DMS79 (cell line): ENCODE data around the gene CYP27B1.

Source experiments
- DNase-seq: peaks from one replicate; lab custom pipeline; 2025; lab: John Stamatoyannopoulos, UW

Gene CYP27B1

DNA sequence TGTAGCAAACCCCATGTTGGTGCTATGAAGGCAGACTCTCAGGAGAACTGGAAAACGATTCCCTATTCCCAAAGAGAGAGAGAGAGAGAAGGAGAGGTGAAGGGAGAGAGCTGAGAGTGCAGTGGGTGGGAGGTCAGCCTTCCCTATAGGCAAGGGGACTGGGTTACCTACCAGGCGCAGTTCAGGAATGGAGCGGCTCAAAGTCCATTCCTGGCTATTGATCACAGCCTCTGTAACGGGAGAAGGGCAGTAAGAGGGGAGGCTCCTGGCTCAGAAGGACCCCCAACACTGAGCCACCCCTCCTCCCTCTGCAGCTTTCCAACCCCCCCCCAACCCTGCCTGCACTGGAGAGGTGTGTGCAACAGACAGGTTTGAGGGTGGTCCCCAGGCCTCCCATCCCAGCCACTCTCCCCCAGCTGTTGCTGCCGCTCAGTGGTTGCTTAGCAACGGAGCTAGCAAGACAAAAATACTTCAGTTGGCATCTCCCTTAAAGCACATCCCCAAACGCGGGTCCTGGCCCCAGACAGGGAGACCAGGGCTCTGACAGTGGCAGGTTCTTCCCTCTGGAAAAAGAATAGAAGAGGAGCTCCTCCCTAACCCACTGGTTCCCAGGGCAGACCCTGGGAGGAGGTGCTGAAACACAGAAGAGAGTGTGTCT lies 31.6 kb downstream of the CYP27B1 start:
- DNase-seq, result no peak

- no peak for DNase-seq
These were observed 32.3 kb downstream of the CYP27B1 start for GRCh38 chr12:57734591-57734990.

GRCh38 chr12:57733928-57734327 lies 33.0 kb downstream of the CYP27B1 start:
- no peak for DNase-seq

DNA sequence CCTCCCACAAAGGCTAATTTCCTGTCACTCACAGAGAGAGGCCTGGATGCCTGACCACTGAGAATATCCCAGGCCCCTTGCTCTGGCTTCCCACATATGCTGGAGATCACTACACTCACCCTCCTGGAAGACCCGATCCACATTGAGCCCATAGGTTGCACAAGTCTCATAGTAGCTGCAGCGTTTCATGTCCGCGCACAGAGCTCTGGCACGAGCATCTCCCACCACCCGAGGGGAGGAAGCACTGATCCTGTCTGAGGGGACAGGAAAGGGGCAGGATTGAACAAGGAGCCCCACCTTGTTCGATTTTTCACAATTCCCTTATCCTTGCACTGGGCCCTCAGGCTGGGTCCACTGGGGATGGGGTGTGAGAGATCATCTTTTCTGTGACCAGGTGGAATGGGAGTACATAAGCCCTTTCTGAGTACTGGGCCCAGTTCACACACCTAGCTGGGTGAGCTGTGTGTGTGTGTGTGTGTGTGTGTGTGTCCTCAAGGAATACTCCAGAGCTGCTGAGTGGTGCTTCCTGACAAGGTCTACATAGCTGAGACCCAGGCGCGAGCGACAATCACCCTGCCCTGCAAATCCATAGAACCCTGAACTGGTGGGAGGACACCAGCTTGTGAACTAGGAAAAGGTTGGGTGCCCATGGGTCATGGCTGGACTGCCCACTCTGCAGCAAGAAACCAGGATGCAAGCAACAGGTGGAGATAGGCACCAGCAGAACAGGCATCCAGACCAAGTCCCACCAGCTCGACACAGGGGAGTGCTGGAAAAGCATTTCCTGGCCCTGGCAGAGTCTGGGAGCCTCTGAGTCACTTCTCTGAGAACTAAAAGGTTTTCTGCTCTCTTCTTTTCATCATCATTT lies 33.9 kb downstream of the CYP27B1 start:
- DNase-seq, result no peak

DNA sequence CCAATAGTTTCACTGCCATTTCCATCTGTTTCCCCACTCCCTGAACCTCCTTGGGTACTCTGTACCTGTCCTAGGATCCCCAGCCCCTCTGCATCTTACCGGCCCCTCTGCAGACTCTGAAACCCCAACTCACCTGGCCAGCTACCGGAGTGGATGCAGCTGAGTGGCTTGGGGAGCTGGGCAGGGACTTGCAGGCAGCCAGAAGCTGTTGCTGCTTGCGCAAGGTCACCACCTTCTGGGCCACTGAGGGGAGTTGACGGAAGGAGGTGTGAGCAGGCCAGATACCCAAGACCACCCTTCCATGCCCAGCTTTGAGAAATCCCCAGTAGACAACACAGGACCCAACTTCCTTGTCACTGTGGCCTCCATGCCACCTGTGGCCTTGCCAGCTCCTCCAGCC lies 34.6 kb downstream of the CYP27B1 start:
- no peak for DNase-seq

DNA sequence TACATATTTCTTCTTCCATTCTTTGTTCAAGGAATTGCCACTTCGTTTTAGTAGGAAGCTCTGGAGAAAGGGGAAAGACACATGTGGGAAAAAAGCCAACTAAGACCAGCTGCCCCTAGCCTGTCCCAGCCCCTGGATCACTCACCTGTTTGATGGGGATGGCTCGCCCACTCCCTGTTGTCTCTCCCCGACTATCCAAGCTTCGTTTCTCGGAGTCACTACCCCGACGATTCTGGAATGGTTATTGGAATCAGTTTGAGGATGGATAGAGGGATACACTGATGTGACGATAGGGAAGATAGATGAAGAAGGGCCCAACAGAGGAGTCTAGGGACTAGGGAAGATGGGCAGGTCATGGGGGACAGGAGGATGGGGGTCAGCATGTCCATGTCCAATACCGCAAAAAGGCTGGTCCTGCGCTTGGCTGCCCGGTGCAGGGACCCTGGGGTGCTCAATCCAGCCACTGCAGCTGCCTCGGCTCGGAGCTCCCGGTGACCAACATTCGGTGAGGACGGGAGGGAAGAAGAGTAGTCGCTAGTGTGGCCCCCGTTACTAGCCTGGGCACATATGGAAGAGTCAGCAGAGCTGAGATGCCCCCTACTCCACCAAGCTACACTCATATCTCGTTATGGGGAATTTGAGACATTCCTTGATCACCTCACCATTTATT lies 35.3 kb downstream of the CYP27B1 start:
- DNase-seq, result no peak

- no peak for DNase-seq
These were observed 36.4 kb downstream of the CYP27B1 start for GRCh38 chr12:57730336-57731067.

DNA sequence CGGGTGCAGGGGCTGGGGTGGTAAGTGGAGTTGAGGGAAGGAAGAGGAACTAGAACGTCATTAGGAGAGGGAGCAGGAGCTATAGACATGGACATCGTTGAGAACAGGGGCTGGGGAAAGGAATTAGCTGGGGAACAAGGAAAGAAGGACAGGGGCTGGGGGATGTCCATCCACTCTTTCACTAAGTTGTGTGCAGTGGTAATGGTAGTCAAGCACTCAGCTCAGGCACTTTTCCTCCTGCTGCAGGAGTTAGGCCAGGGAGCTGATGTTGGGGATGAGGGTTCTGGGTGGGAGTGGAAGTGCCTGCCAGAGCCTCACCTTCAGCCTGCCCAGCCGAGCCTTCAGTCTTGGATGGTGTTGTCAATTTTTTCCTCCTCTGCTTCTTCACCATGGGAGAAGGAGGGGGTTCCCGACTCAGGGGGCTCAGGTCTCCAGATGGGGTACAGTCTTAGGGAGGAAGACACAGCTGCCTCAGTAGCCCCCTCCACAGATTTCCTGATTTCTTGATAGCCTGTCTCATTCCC lies 37.5 kb downstream of the CYP27B1 start:
- DNase-seq, result no peak

DNA sequence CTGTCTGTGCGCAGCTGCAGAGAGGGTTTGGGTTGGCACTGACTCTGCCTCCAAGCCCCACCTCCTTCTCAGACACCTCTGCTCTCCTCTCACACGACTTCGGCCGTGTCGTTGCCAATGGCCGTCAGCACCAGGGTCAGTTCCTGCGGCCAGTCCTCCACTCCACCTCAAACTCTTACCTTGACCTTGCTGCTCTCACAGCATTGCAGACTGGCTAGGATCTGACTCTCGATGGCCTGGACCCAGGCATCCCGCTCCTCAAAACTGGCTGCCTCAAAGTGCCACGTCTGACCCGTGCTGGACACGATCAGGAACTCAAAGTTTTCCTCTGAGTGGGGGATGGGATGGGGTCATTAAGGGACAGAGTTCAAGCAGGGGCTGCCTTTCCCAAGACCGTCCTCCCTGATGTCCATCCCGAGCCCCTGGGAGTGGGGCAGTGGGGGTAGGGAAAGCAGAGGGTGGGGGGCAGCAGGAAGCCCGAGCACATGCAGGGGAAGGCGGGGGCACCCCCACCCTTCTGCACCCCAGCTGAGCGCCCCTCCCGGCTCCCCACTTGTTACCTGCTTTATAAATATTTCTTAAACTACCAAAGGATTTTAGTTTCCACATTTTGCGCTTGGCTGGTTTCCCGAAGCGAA lies 39.0 kb downstream of the CYP27B1 start:
- no peak for DNase-seq

DNA sequence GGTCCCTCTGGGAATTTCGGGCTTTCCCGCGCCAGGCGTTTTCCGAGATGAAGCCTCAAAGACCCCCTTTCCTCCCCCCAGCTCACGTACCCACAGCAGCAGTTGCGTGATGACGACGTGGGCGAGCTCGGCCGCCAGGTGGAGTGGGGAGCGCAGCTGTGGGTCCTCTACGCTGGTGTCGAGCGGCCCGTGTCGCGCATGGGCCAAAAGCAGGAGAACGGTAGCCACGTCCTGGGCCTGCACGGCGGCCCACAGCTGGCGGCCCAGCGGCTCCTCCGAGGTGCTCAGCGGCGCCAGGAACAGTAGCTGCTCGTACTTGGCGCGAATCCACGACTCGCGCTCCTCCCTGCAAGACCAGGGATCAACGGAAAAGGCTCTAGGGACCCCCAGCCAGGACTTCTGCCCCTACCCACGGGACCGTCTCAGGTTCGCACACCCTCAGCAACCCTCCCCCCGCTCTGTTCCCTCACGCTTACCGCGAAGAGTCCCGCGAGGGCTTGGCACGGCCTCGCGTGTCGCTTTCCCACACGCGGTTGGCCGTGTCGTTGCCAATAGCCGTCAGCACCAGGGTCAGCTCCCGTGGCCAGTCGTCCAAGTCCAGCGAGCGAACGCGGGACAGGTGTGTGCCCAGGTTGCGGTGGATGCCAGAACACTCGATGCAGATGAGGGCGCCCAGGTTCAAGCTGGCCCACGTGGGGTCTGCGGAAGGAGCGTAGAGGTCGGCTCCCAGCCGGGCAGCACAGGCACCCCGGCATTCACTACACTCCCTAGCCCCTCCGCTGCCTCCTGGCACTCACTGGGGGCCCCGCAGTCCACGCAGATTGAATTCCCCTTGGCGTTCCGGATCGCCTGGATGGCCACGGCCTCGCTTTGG lies 39.8 kb downstream of the CYP27B1 start:
- peak; percentile 18 for DNase-seq

- peak; percentile 71 for DNase-seq
These were observed 40.6 kb downstream of the CYP27B1 start for GRCh38 chr12:57726151-57726883.

DNA sequence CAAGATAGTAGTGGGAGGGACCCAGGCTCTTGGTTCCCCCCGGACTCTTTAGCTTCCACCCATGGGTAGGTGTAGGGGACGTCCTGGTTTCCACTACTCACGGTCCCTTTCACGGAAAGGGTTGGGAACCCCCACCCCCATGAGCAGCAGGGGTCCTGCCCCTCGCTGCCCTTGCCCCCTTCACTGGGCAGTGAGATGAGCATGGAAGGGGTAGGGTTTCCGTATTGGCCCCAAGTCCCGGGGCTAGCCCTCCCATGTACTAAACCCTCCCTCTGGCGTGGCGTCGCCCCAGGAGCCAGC lies 41.1 kb downstream of the CYP27B1 start:
- no peak for DNase-seq

- no peak for DNase-seq
These were observed 41.7 kb downstream of the CYP27B1 start for GRCh38 chr12:57724936-57725740.

GRCh38 chr12:57724003-57724935 lies 42.6 kb downstream of the CYP27B1 start:
- no peak for DNase-seq

GRCh38 chr12:57723630-57723962 lies 43.3 kb downstream of the CYP27B1 start:
- DNase-seq, result no peak

DNA sequence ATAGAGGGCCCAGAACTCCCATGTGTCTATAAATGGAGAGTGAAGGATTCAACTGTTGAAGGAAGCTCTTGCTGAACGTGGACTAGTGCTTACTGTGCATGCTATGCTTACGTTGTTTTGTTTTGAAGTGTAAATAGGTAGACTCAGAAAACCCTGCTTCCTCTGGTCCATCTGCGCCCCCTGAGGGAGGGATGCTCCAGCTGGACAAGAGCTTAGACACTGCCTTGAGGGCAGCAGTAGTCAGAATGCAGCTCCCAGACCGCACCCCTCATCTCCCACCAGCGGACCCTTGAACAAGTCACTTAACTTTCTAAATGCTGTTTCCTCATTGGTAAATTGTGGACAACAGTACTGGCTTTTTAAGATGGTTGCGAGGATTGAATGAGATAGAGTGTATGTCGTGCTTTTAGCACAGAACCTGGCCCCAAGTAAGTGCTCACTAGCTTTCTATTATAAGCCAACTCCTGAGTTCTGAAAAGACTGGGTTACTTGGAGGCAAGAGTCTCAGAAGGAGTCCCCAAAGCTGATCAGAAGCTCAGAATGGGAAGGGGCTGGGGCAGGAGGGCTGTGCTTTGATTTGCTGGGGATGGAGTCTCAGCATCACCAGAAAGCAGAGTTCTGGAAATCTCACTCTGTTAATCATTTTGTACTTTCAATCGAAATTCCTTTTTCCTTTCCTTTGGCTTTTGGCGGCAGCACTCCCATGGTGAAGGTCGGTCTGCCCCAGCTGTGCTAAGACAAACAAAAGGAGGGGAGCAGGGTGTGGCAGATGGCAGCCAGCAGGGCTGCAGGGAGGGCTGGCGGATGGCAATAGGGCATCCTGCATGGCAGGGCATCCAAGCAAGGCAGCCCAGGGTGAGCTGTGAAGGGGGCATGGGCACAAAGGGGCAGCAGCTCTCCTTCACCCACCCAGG lies 43.9 kb downstream of the CYP27B1 start:
- no peak for DNase-seq
